ENCODE data around the gene FAM227B.

DNA sequence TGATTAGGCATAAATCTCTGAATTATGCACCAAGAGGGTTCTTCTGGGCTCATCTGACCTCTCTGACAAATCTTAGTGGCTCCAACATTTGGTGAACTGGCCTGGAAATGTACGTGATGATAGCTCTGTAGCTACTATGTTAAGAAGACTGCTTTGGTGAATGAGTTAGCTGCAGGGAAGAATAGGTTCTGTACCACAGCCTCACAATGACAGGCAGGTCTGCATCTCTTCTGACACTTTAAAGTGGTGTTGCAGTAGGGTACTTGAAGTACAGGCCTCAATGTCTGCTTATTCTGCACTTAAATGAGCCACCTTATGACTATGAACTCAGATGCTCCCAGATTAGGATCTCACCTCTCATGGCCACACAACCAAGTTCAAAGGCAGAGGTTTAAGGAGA is 190.6 kb downstream of the FAM227B start:
- TF ChIP-seq ZNF292 (CRISPR knock-in tag; IDR thresholded peaks at IDR 0.05; ENCODE audit: borderline replicate concordance, low read depth) (no peak), BCL3 (CRISPR knock-in tag; IDR thresholded peaks at IDR 0.05) (no peak)

Data from HepG2 (cell line).